ENCODE results near the gene IGF2R. TPM values are rescaled to one million over a fixed set of nuclear protein-coding genes. Genes with fewer than 3 reads are reported as not detected.

The IGF2R gene
- total RNA-seq, 1 donor from 2014 or later = 144 TPM

DNA sequence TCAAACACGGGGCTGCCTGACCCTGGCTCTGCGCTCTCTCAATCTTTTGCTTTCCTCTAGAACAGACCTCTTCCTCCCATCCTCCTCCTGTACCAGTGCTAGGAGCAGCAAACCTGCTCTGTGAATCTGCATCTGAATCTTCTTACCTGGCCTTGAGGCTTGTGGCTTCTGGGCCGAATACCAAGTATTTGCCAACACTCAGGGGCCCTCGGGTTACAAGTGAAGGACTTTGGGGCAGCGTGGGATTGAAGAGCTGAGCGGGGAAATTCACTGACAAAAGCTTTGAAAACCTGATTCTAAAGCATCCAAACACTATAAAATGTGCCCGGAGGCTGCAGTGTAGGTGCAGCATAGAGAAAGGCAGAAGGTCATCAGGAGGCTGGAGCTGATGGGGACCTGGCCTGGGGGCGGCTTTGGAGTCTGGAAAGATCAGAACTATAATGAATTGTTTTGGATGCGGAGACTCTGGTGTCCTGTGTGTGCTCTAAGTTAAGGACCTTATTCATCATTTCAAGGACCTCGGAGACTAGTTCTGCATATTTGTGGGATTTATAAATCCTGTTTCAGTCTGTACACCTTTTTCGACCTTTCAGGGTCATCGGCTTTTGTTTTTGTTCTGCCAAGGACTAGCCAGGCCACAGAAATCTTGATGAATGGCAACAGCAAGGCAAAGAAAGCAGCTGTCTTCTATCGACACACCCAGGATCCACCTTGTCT, 16.4 kb upstream of the IGF2R start:
- Mint-ChIP-seq H3K4me3 (ENCODE audit: low read depth) (no peak overlapping the region), H3K9me3 (ENCODE audit: low read depth) (no peaks in the 10 kb centered on the region), H3K4me1 (ENCODE audit: low read depth) (no peaks in the 10 kb centered on the region), H3K36me3 (ENCODE audit: insufficient read depth) (no peaks in the 10 kb centered on the region), H3K27me3 (no peaks in the 10 kb centered on the region), H3K27ac (no peak overlapping the region)
- TF ChIP-seq, protein P1, sequence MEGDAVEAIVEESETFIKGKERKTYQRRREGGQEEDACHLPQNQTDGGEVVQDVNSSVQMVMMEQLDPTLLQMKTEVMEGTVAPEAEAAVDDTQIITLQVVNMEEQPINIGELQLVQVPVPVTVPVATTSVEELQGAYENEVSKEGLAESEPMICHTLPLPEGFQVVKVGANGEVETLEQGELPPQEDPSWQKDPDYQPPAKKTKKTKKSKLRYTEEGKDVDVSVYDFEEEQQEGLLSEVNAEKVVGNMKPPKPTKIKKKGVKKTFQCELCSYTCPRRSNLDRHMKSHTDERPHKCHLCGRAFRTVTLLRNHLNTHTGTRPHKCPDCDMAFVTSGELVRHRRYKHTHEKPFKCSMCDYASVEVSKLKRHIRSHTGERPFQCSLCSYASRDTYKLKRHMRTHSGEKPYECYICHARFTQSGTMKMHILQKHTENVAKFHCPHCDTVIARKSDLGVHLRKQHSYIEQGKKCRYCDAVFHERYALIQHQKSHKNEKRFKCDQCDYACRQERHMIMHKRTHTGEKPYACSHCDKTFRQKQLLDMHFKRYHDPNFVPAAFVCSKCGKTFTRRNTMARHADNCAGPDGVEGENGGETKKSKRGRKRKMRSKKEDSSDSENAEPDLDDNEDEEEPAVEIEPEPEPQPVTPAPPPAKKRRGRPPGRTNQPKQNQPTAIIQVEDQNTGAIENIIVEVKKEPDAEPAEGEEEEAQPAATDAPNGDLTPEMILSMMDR (IDR thresholded peaks at IDR 0.05; ENCODE audit: unreplicated experiment) = no peak
- DNase-seq (ENCODE audit: low spot score, unreplicated experiment) = no peak

DNA sequence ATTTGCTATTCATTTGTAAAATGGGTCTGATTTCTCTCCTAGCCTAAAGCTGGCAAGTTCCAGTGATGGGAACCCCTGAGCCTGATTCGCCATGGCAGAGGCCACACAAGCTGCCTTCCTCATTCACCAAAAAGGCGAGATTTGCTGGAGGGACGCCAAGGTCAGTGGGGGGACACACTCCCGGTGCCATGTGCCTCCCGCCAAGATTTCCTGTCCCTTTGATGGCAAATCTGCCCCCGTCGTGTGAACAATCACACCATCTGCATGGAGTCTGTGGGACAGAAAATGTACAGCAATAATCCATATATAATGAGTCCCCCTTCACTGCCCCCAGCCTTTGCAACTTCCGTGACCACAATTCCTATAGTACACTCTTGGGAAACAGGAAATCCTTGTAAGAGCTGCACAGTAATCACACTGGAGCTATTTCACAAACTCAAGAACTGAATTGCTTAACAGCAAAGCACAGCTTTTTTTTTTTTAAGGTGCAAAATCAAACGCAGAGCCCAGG, 15.7 kb upstream of the IGF2R start:
- Mint-ChIP-seq H3K9me3 (ENCODE audit: low read depth) (no peaks in the 10 kb centered on the region), H3K4me3 (ENCODE audit: low read depth) (no peak overlapping the region), H3K4me1 (ENCODE audit: low read depth) (no peaks in the 10 kb centered on the region), H3K27ac (no peak overlapping the region), H3K36me3 (ENCODE audit: insufficient read depth) (no peaks in the 10 kb centered on the region), H3K27me3 (no peaks in the 10 kb centered on the region)
- TF ChIP-seq, protein P1 (IDR thresholded peaks at IDR 0.05; ENCODE audit: unreplicated experiment) = no peak
- no peak for DNase-seq (ENCODE audit: low spot score, unreplicated experiment)

DNA sequence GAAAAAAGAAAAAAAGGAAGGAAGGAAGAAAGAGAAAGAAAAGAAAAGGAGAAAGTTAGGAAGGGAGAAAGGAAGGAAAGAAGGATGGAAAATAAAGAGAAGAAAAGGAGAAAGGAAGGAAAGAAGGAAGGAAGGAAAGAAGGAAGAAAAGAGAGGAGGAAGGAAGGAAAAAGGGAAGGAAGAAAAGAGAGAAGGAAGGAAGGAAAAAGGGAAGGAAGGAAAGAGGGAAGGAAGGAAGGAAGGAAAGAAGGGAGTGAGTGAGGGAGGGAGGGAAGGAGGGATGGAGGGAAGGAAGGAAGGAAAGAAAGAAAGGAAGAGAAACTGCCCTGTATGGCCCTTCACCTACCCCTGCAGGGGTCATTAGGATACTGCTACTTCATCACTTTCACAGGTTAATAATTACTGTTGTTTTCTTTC, 12.9 kb upstream of the IGF2R start:
- no peak for DNase-seq (ENCODE audit: low spot score, unreplicated experiment)
- TF ChIP-seq, protein P1 (IDR thresholded peaks at IDR 0.05; ENCODE audit: unreplicated experiment) = no peak
- Mint-ChIP-seq H3K27me3 (peaks cover 5% of the 10 kb centered on the region), H3K9me3 (ENCODE audit: low read depth) (no peaks in the 10 kb centered on the region), H3K4me3 (ENCODE audit: low read depth) (no peak overlapping the region), H3K36me3 (ENCODE audit: insufficient read depth) (no peaks in the 10 kb centered on the region), H3K4me1 (ENCODE audit: low read depth) (no peaks in the 10 kb centered on the region), H3K27ac (no peak overlapping the region)

DNA sequence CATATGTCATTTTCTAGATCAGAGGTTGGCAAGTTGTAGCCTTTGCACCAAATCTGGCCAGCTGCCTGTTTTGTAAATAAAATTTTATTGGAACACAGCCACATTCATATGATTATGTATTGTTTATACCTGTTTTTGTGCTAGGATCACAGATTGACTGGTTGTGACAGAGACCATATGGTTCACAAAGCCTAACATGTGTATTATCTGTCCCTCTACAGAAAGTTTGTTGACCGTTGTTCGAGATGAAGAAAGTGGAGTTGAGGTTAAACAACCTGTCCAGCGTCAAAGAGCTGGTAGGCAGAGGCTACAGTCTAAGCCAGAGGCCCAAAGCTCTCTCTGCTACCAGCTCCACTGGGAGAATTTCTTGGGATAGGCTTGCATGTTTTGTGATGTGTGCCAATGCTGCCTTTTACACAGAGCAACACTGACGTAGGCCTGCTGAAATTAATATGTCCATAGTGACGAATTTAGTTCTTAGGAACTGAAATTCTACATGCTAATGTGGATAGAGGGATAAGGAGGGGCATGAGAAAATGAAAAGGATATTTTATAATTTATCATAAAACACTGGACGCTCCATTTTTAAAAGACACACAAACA, 11.7 kb upstream of the IGF2R start:
- Mint-ChIP-seq H3K27ac (no peak overlapping the region), H3K27me3 (peaks cover 16% of the 10 kb centered on the region), H3K36me3 (ENCODE audit: insufficient read depth) (no peaks in the 10 kb centered on the region), H3K4me1 (ENCODE audit: low read depth) (no peaks in the 10 kb centered on the region), H3K4me3 (ENCODE audit: low read depth) (no peak overlapping the region), H3K9me3 (ENCODE audit: low read depth) (no peaks in the 10 kb centered on the region)
- TF ChIP-seq, protein P1 (IDR thresholded peaks at IDR 0.05; ENCODE audit: unreplicated experiment) = no peak
- no peak for DNase-seq (ENCODE audit: low spot score, unreplicated experiment)

DNA sequence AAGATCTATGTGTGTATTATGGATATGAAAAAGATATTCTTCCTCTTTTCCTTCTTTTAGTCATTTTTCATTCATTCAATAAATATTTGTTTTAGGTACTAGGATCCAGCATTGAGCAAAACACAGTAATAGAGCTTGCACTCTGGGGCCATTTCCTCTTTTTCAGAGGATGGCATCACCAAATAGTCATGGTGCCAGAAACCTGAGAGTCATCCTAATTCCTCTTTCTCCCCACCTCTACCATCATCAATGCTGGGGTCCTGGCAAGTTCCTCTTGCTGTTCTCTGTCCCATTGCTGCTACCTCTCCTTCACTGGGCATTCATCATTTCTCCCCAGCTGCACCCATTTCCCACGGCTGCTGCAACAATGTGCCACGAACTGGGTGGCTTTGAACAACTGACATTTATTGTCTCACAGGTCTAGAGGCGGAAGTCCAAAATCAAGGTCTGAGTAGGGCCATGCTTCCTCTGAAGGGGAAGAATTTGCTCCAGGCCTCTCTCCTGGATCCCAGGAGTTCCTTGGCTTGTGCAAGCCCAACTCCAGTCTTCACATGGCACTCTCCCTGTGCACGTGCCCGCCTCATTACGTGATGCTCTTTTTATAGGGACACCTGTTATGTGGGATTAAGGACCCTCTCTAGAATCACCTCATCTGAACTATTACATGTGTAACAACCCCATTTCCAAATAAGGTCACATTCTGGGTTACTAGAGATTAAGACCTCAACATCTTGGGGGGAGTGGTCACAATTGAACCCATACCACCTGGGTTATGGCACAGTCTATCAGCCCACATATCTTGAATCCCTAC, 9.5 kb upstream of the IGF2R start:
- TF ChIP-seq, protein P1 (IDR thresholded peaks at IDR 0.05; ENCODE audit: unreplicated experiment) = no peak
- peaks cover 33% of the 10 kb centered on the region for H3K27me3 Mint-ChIP-seq
- H3K27ac Mint-ChIP-seq = no peak overlapping the region
- H3K9me3 Mint-ChIP-seq (ENCODE audit: low read depth) = no peaks in the 10 kb centered on the region
- H3K4me3 Mint-ChIP-seq (ENCODE audit: low read depth) = no peak overlapping the region
- DNase-seq (ENCODE audit: low spot score, unreplicated experiment) = no peak
- no peaks in the 10 kb centered on the region for H3K4me1 Mint-ChIP-seq (ENCODE audit: low read depth)
- no peaks in the 10 kb centered on the region for H3K36me3 Mint-ChIP-seq (ENCODE audit: insufficient read depth)
